Activated T-cell treated with anti-CD3 and anti-CD28 coated beads for 24 hours (primary cell): ENCODE measurements around the gene OR10K1.
A peak's percentile ranks its signal among the peaks of the same experiment; 100 is the strongest.
"Not testable (repeated sequence)": the region's sequence is repeated elsewhere in the genome, so short reads cannot be mapped to it uniquely, and the experiment has no call there.

Experiments used
- DNase-seq: peaks from one replicate; pipeline ENCODE4 v3.0.0-alpha.2; 2020; ENCODE audit warnings: low read depth

Gene OR10K1

GRCh38 chr1:158461534-158461933 lies at the start of gene OR10K1:
OR10K1 (plus strand) TSS chr1:158461834; CDS start chr1:158465562, 3,728 bp downstream.
- DNase-seq = no peak

GRCh38 chr1:158414651-158415345 lies 46.8 kb upstream of the OR10K1 start:
- no peak for DNase-seq

GRCh38 chr1:158417586-158417985 lies 44.0 kb upstream of the OR10K1 start:
- DNase-seq = no peak

GRCh38 chr1:158422212-158422611 lies 39.4 kb upstream of the OR10K1 start:
- no peak for DNase-seq

- DNase-seq = no peak
These were observed 36.6 kb upstream of the OR10K1 start for GRCh38 chr1:158425027-158425426.

GRCh38 chr1:158426137-158426536 lies 35.5 kb upstream of the OR10K1 start, which contains the start of gene OR10K2:
OR10K2 (minus strand) TSS chr1:158426237; CDS start chr1:158420866, 5,371 bp downstream.
- no peak for DNase-seq

- not testable (repeated sequence) for DNase-seq
These were observed 31.5 kb upstream of the OR10K1 start for GRCh38 chr1:158430163-158430562.

GRCh38 chr1:158434741-158435140 lies 26.9 kb upstream of the OR10K1 start:
- DNase-seq = no peak

- no peak for DNase-seq
These were observed 16.3 kb upstream of the OR10K1 start for GRCh38 chr1:158445376-158445775.

GRCh38 chr1:158454537-158454936 lies 7.1 kb upstream of the OR10K1 start:
- DNase-seq = no peak

- no peak for DNase-seq
These were observed 4.4 kb upstream of the OR10K1 start for GRCh38 chr1:158457246-158457645.

- DNase-seq = no peak
These were observed 3.4 kb upstream of the OR10K1 start for GRCh38 chr1:158458263-158458662.

- DNase-seq = no peak
These were observed 10.3 kb downstream of the OR10K1 start, which contains the start of gene OR10R2 for GRCh38 chr1:158471920-158472319. OR10R2 (plus strand) TSS chr1:158472220; CDS start chr1:158472326, 106 bp downstream.

GRCh38 chr1:158485455-158485854 lies 23.8 kb downstream of the OR10K1 start:
- no peak for DNase-seq

- no peak for DNase-seq
These were observed 29.7 kb downstream of the OR10K1 start for GRCh38 chr1:158491316-158491715.

- DNase-seq = no peak
These were observed 31.4 kb downstream of the OR10K1 start for GRCh38 chr1:158493054-158493453.

GRCh38 chr1:158494796-158495195 lies 33.2 kb downstream of the OR10K1 start:
- no peak for DNase-seq

- DNase-seq = no peak
These were observed 34.7 kb downstream of the OR10K1 start for GRCh38 chr1:158496374-158496773.

- peak; percentile 28 for DNase-seq
These were observed 44.8 kb downstream of the OR10K1 start for GRCh38 chr1:158506369-158506987.

GRCh38 chr1:158507511-158507910 lies 45.9 kb downstream of the OR10K1 start:
- no peak for DNase-seq

- DNase-seq = no peak
These were observed 48.0 kb downstream of the OR10K1 start for GRCh38 chr1:158509471-158510156.

- DNase-seq = no peak
These were observed 55.3 kb downstream of the OR10K1 start for GRCh38 chr1:158516966-158517365.
